Prostate gland (tissue), 2 donors: ENCODE results near the gene MINK1.

Source experiments
- CTCF ChIP-seq, 4 experiments: fragments of 200-600 bp in 2 of 4; fragments of 450-650 bp in 2 of 4; sonication (generic) in 2 of 4; IDR thresholded peaks; 1 replicate in 3 of 4; 2 replicates in 1 of 4; pipeline ENCODE4 v1.5.1; 2016 to 2019; ENCODE audit warnings: antibody characterized with exemption in 4 of 4, mild to moderate bottlenecking in 2 of 4, moderate library complexity in 2 of 4
- POLR2A ChIP-seq: fragments of 450-650 bp; IDR thresholded peaks from one replicate; pipeline ENCODE4 v1.6.1; 2016; ENCODE audit warnings: antibody characterized with exemption, mild to moderate bottlenecking

- TF ChIP-seq CTCF (IDR thresholded peaks at IDR 0.05) (no peak), POLR2A (no peak)
Measured at GRCh38 chr17:4827399-4827798, 5.7 kb upstream of the MINK1 start.
